Esophagus muscularis mucosa (tissue), 4 donors: Measurements from ENCODE around the gene BMPR1B. TPM values are rescaled to one million over a fixed set of nuclear protein-coding genes. Genes with fewer than 3 reads are reported as not detected.

Source experiments
- DNase-seq: peaks from one replicate; pipeline ENCODE4 v3.0.0-alpha.2; 2017; ENCODE audit errors: extremely low spot score
- H3K27ac ChIP-seq, 4 donors: fragments of 200-600 bp; sonication (generic); replicated peaks in 1 of 4; 1 replicate in 3 of 4; 2 replicates in 1 of 4; pipeline ENCODE4 v1.5.1; 2016 to 2019; ENCODE audit warnings: mild to moderate bottlenecking in 1 of 4
- H3K27me3 ChIP-seq, 4 donors: fragments of 200-600 bp; sonication (generic); one replicate each; pipeline versions ENCODE4 v1.5.1 to v1.6.0; 2016 to 2019
- H3K36me3 ChIP-seq, 4 donors: fragments of 200-600 bp; sonication (generic); one replicate each; pipeline ENCODE4 v1.5.1; 2016 to 2019
- H3K4me1 ChIP-seq, 4 donors: fragments of 200-600 bp; sonication (generic); one replicate each; pipeline ENCODE4 v1.5.1; 2016 to 2019
- H3K4me3 ChIP-seq, 4 donors: fragments of 200-600 bp; sonication (generic); 1 replicate in 2 of 4; 2 replicates in 2 of 4; pipeline ENCODE4 v1.5.1; 2016 to 2019; ENCODE audit warnings: mild to moderate bottlenecking in 4 of 4, moderate library complexity in 1 of 4
- H3K9me3 ChIP-seq, 4 donors: fragments of 200-600 bp; sonication (generic); 1 replicate in 3 of 4; 2 replicates in 1 of 4; pipeline ENCODE4 v1.5.1; 2016 to 2019
- CTCF ChIP-seq, 3 experiments: fragments of 200-600 bp in 2 of 3; fragments of 450-650 bp in 1 of 3; sonication (generic) in 2 of 3; IDR thresholded peaks; one replicate each; pipeline ENCODE4 v1.5.1; 2017 to 2019; ENCODE audit warnings: antibody characterized with exemption in 3 of 3, mild to moderate bottlenecking in 2 of 3, moderate library complexity in 1 of 3
- EP300 ChIP-seq: sonication (generic); formaldehyde crosslinking; IDR thresholded peaks from one replicate; pipeline ENCODE4 v1.6.1; 2017; ENCODE audit warnings: antibody characterized with exemption
- POLR2A ChIP-seq: fragments of 450-650 bp; IDR thresholded peaks from one replicate; pipeline ENCODE4 v1.6.1; 2017; ENCODE audit warnings: antibody characterized with exemption, moderate library complexity, mild to moderate bottlenecking, low read depth
- POLR2AphosphoS5 ChIP-seq, 2 donors: sonication (generic); formaldehyde crosslinking; IDR thresholded peaks; one replicate each; pipeline ENCODE4 v1.6.1; 2017; ENCODE audit warnings: antibody characterized with exemption in 2 of 2
- WGBS: methylation state at CpG from one replicate; pipeline ENCODE4 v1.1.5; 2018; 5-methylcytosine and 5-hydroxymethylcytosine counted together
- intact Hi-C: fragments of 100-400 bp; cut with DNase I; formaldehyde crosslinking; loops from one replicate; pipeline ENCODE4 v1.15.1; 2023
- total RNA-seq, 4 donors: library from RNA; depleted of rRNA; stranded (reverse); fragments of >200 nt; gene quantifications; one replicate each; pipeline versions ENCODE4 v1.1.0 to v1.2.1, GENCODE V29; 2016

BMPR1B gene
- total RNA-seq: 10 to 100 TPM; 11.3 to 22.0 (median 17.6) TPM

- H3K36me3 ChIP-seq: no peaks in the 10 kb centered on the region
- H3K27me3 ChIP-seq: peaks cover 0 to 6% (median 0%) of the 10 kb centered on the region in 4 donors
- H3K9me3 ChIP-seq: no peaks in the 10 kb centered on the region
- TF ChIP-seq POLR2AphosphoS5 (IDR thresholded peaks at IDR 0.05): peak; percentile 48 to 87
- TF ChIP-seq EP300: no peak
- TF ChIP-seq POLR2A: no peak
- no peak for TF ChIP-seq CTCF (IDR thresholded peaks at IDR 0.05)
- DNase-seq: no peak
- H3K4me3 ChIP-seq: peak within 1 kb of the TSS; percentile 74 to 94 (median 78)
- intact Hi-C loops: loop anchor here (5.0 to 10.0 kb wide), 3 partner anchors 133 to 335 kb away; no protein-coding TSS in a partner anchor
- peaks cover 5 to 32% (median 28%) of the 10 kb centered on the region in 4 donors for H3K4me1 ChIP-seq
- H3K27ac ChIP-seq: peak within 1 kb of the TSS; percentile 83 to 93 (median 92)
- 3% methylated on average over 67 of the region's 77 CpGs for WGBS
These were observed at the start of gene BMPR1B for GRCh38 chr4:94757192-94758140. TSS of gene BMPR1B (plus strand) at chr4:94757955. CDS start at chr4:95104425, 346,470 bp downstream.

GRCh38 chr4:94711635-94712034, 46.1 kb upstream of the BMPR1B start:
- no peaks in the 10 kb centered on the region for H3K9me3 ChIP-seq
- 74% methylated on average over 5 of the region's 5 CpGs for WGBS
- DNase-seq: no peak
- H3K4me1 ChIP-seq: peaks cover 0 to 9% (median 2%) of the 10 kb centered on the region in 4 donors
- no peak overlapping the region for H3K27ac ChIP-seq
- H3K27me3 ChIP-seq: no peaks in the 10 kb centered on the region
- no peak for TF ChIP-seq CTCF (IDR thresholded peaks at IDR 0.05)
- no peak for TF ChIP-seq POLR2AphosphoS5 (IDR thresholded peaks at IDR 0.05)
- TF ChIP-seq EP300: no peak
- TF ChIP-seq POLR2A: no peak
- no peak overlapping the region for H3K4me3 ChIP-seq
- intact Hi-C loops: no loop called here
- no peaks in the 10 kb centered on the region for H3K36me3 ChIP-seq

GRCh38 chr4:94714365-94715160, 43.2 kb upstream of the BMPR1B start:
- Histone ChIP-seq H3K9me3 (no peaks in the 10 kb centered on the region), H3K27me3 (no peaks in the 10 kb centered on the region), H3K27ac (no peak overlapping the region), H3K4me1 (peaks cover 0 to 9% (median 2%) of the 10 kb centered on the region in 4 donors), H3K36me3 (no peaks in the 10 kb centered on the region), H3K4me3 (peak overlapping the region in 2 of 4 donors; percentile 12 to 17)
- intact Hi-C loops: no loop called here
- TF ChIP-seq POLR2AphosphoS5 (IDR thresholded peaks at IDR 0.05): no peak
- no peak for TF ChIP-seq POLR2A
- TF ChIP-seq EP300: no peak
- TF ChIP-seq CTCF (IDR thresholded peaks at IDR 0.05): no peak
- DNase-seq: no peak
- 69% methylated on average over 5 of the region's 5 CpGs for WGBS

GRCh38 chr4:94715726-94716125, 42.0 kb upstream of the BMPR1B start:
- no peak for DNase-seq
- Histone ChIP-seq H3K9me3 (no peaks in the 10 kb centered on the region), H3K4me3 (no peak overlapping the region), H3K36me3 (no peaks in the 10 kb centered on the region), H3K4me1 (peaks cover 0 to 9% (median 2%) of the 10 kb centered on the region in 4 donors), H3K27me3 (no peaks in the 10 kb centered on the region), H3K27ac (no peak overlapping the region)
- 88% methylated on average over 6 of the region's 6 CpGs for WGBS
- TF ChIP-seq POLR2AphosphoS5 (IDR thresholded peaks at IDR 0.05): no peak
- no peak for TF ChIP-seq POLR2A
- no peak for TF ChIP-seq CTCF (IDR thresholded peaks at IDR 0.05)
- TF ChIP-seq EP300: no peak
- intact Hi-C loops: no loop called here
